ENCODE data around the gene FAM83F.

FAM83F gene

DNA sequence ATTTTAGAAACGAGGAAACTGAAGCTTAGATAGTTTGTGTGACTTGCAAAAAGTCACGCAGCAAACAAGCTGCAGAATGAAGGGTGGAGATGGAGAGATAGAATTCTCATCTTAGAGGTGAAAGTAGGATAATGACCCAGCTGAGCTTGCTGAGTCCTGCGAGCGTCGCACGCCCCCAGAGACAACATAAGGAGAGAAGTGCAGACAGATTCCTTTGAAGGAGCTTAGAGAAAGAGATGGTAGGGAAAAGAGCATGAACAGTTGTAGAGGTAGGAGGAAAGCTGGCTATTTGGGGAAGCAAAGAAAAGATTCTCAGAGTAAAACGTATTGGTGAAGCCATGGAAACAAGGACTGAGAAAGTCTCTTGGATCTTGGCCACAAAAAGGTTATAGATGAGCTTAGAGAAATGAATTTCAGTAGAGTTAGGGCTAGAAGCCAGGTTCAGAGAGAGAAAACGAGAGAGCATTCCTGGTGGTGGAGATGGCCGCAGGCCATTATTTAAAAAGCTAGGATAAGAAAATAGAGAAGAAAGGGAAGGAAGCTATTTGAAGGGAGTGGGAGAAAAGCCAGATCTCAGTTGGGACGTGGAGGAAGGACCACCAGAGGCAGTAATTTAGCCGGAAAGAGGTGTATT, 44.8 kb downstream of the FAM83F start:
- DNase-seq: no peak

DNA sequence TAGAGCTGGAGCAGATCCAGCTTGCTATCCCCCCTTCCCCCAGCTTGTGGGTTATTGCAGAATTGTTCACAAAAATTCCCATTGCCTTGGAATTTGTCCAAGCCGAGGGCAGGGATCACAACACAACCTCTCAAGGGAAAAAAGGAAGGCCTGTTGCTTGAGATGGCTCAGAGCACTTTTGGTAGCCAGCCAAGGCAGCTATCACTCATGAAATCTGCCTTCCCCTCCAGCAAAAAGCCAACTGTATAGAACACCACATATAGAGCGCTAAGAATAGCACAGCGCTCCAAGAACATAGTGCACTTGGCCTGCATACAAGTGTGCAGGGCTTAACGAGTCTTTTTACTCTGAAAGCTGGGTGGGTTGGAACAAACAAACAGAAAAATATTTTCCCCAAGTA, 46.2 kb downstream of the FAM83F start:
- DNase-seq: peak; percentile 47 to 79

DNA sequence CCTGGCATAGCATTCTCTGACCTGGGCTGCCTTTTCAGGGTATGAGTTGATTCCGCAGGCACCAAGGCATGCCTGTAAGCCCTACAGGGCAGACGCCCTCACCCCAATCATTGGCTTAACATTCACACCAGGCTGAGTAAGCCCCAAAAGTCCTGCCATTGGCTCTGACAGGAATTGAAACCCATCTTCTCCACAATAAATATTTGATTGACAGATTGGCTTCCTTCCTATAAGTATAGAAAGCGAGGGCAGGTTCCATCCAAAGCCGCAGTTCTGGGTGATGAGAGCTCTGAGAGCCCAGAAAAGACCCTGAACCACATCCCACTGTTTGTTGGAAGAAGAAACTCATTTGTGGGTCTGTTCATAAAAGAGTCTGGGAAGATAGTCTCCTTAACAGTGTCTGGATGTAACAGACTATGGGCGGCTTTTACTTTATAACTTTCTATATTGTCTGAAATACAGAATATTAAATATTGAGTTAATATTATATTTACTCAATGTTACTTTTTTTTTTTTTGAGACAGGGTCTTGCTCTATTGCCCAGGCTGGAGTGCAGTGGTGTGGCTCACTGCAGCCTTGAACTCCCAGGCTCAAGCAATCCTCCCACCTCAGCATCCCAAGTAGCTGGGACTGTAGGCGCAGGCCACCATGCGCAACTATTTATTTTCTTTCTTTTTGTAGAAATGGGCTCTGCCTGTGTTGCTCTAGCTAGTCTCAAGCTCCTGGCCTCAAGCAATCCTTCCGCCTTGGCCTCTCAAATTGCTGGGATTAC, 46.8 kb downstream of the FAM83F start:
- DNase-seq: no peak

DNA sequence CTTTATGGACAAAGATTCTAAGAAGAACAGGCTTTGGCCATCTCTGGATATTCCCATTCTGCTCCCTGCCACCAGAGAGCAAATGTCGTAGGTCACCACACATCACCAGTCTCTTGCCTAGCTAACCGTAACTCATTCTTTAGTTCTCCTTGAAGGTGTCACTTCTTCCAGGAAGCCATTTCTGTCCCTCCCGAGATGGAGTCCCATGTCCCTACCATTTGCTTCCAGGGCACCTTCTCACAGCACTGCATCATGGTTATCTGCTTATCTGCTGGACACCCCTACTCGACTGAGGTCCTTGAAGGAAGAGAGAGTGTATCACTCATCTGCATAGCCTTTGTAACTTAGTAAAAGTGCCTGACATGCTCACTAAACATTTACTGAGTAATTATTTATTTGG, 47.6 kb downstream of the FAM83F start:
- DNase-seq: no peak

DNA sequence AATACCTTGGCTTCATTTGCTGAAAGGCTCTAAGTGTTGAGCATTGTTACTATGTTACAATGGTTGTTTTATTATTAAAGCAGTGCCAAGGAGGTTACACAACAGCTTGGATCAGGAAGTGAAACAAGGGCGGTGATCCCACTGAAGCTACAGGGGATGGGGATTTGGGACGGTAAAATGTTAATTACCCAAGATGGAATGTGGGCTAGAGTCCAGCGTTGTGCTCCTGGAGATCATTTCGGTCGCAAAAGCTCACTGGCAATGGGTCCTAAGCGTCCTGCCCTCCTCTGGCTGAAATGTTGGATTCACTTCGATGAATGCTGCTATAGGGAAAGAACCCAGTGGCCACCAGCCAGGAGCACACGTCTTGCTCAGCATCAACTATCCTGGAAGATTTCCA, 48.3 kb downstream of the FAM83F start:
- DNase-seq: peak; percentile 56 to 85

DNA sequence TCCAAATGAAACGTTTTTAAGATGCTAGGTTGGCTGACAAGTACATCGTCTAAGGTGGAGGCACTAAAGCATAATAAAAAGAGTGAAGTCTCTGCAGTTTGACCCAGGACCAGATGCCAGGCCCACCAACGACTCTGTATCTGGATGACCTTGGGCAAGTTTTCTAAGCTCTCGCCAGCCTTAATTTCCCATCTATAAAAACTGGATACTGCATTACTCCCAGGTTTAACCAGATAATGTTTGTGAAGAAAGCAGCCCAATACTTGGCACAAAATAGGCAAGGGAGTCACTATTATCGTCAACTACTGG, 49.0 kb downstream of the FAM83F start:
- DNase-seq: no peak

DNA sequence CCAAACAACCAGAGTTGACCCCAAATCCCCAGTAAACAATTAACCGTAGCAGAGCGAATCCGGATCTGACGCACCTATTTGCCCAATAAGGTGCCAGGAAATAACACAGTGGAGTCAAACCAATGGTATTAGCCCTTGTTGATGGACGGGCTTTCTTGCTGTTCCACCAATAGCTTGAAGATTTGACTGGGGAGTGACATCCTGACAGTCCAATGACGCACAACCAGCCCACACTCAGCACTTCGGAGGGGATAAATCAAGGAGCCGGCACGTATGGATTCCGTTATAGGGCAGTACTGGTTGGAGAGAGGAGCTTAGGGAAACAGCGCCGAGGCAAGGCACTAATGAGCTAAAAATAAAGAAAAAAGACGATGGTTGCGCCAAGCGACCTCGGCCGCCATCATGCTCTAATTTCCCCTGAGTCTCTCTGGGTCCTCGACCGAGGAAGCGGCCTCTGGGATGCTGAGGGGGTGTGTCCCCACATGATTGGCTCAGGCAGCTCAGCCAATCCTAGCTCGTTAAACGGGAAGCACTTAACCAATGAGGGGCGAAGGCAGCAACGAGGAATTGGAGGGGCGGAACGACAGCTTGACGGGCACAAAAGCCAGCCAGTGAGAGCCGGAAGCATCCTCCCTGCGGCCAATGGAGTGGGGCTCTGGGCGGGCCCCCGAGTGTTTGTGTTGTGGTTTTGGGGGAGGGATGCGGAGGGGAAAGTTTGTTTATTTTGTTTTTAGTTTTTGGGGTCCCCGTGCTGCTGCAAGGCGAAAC, 49.5 kb downstream of the FAM83F start:
- peak; percentile 97 to 98 for DNase-seq

DNA sequence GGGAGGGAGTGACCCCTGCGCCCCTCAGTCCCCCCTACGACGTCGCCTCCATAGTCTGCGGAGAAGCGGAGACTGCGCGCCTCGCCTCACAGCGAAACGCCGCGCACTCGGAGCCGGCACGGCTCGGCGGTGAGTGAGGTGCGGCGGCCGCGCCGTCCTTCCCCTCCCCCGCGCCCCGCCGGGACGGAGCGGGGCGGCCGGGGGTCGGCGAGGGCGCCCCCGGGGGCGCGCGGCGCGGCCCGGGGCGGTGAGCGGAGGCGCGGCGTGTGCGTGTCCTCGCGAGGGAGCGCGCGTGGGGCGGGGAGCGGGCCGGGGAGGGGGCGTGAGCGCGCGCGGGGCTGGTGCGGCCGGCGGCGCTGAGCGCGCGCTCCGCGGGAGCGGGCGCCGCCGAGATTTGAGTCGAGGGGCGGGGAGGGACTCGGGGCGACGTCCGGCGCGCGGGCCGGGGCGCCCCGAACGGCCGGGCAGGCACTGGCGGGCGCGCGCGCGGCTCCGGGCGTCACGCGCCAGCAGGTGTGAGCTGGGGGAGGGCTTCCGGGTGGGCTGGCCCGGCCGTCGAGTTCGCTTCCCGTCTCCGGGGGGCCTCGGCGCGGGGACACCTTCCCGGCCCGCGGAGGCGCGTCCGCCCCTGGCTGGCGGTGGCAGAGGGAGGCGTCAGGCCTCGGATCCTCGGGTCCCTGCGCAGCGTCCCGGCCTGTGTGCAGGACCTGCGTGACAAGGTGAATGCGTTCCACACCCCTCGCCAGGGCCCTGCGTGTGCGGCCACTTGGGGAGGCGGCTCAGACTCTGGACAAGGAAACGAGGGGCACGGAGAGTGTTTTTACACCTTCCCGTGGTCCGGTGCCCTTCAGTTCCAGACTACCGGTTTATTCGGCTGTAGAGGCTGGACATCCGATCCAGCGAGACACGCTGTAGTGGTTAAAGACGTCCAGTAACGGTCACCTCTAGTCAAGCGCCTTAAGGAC, 50.4 kb downstream of the FAM83F start:
- DNase-seq: no peak

DNA sequence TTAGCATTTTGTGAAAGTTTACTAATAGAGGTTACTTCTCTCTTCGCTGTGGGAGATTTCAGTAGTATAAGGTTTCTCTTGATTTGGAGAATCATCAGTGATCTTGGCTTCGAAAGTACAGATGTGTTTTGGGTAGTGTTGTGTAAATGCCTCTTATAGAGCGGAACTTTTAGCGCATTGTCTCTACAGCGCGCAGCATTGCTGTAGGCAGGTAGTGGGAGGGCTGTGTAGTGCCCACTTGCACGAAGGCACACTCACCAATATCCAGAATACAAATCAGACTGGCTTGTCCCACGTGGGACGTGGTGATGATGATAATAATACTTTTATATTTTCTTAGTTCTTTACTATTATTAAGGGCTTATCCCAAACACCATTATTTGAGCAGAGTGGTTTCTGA, 51.4 kb downstream of the FAM83F start:
- no peak for DNase-seq

DNA sequence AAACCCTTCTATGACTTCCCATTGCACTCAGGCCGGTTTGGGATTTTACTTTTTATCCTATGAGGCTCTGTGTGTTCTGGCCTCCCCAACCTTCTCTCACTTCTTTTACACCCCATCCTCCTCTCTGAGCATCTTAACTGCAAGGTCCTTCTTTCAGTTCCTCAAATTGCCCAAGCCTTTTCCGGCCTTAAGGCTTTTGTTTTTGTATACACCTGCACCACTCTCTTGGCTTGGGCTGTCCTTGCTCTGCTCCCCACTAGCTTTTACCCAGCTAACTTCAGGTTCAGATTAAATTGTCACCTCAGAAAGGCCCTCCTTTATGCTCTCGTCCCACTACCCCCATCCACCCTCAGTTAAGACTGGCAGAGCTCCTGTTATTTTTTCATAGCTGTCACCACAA, 55.5 kb downstream of the FAM83F start:
- no peak for DNase-seq

DNA sequence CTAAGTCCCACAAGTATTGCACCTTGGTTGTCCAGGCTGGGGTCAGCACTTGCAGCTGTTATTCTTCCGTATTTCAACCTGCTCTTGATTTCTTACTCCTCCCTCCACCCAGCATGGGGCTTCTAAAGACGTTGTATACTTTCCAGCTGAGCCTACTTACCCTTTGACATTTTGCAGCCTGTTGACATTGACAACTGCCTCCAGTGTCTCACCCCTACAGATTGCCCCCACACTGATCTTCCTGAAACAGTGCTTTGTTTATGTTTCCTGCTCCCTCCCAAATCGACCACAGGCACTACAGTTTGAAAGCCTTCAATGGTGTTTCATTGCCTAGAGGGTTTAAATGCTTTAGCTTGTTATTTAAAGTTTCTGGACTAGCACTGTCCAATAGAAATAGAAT, 56.6 kb downstream of the FAM83F start:
- no peak for DNase-seq

DNA sequence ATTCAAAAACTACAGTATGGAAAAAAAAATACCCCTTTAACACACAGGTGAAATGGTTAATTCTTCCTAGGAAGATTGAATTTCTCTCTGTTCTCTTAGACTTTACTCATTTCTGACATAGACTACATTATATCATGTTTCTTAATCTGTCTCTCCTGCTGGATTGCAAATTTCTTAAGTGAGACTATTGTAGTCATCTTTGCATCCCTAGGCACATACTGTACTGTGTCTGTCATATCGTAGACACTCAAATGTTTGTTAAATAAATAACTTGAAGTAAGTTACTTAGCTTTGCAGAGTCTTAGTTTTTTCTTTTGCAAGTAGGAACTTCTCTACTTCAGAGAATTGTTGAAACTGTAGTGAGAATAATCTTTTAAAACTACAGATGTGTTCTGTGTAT, 58.7 kb downstream of the FAM83F start:
- no peak for DNase-seq

DNA sequence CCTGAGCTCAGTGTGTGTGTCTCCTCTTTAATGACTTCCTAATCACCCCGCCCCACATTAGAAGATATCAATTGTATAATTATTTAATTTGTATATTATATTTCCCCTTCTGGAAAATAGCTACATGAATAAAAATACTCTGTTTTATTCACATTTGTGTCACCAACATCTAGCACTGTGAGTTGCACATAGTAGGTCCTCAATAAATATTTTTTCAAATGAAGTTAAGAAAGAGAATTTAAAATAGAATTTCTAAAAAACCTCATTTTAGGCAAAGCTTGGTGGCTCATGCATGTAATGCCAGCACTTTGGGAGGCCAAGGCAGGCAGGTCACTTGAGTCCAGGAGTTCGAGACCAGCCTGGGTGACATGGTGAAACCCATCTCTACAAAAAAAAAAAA, 59.7 kb downstream of the FAM83F start:
- no peak for DNase-seq

DNA sequence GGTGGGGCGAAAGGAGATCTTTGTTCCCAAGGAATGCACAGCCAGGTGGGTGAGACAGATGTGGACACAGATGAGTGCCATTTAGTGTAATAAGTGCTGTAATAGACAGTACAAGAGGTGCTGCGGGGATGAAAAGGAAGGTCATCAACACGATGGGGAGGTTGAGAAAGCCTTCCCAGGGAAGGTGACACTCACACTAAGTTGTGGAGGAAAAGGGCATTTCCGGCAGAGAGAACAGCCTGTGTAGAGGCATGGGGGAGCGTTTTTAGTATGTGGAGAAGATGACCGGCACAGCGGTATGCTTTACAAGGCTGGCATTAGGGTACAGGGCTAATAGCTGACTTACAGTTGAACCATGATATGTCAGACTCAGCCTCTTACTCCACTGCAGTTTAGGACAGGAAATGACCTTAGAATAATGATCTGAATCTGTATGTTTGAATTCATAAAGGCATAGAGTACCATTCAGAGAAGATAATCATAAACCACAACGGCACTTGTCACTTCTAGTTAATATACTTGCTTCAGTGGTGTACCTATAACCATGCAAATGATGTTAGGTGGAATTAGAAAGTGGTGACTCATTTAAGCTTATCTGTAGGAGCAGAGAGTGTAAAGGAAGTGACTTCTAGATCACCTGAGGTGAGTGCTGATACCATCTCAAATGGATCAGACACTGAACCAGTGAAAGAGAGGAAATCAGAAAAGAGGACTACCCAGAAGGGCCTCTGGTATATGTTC, 60.6 kb downstream of the FAM83F start:
- no peak for DNase-seq

DNA sequence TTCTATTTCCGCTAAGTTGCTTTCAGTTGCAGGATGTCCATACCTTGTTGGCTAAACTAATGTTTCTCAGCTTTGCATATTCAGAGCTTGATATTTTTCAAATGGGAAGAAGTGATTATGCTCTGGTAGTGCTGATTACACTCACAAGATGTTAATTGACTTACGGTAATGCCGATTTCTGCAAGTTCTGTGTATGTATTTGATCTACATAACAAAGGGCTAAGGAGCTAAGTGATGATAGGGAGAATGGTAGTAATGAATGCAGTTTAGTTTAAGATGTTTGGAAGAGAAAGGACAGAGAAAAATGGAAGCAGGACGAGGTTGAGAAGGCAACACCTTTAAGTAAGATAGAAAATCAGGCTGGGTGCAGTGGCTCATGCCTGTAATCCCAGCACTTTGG, 61.4 kb downstream of the FAM83F start:
- no peak for DNase-seq

DNA sequence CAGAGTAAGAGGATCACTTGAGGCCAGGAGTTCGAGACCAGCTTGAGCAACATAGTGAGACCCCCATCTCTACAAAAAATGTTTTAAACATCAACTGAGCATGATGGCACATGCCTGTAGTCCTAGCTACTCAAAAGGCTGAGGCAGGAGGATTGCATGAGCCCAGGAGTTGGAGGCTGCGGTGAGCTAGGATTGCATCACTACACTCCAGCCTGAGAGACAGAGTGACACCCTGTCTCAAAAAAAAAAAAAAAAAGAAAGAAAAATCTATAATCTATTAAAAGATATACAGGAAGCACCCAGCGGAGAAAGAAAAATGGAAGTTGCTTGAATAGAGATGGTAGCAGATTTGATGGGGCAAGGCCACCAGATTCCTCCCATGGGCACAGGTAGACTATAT, 61.8 kb downstream of the FAM83F start:
- no peak for DNase-seq

DNA sequence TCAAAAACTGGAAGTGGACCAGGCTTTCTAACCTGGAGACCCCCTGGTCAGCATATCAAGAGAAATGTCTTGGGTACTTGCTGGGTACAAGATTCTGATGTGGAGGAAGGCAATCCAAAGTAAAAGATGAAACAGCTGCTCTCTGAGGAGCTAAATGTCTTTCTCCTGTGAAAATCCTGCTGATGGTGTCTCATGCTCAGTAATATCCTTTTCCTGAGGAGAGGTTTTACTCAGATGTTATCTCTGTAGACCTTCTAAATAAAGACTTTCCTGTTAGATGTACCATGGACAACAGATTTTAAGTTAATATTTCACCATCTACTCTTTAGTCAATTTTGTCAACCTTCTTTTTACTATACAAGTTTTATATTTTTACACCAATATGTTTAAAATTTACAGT, 62.9 kb downstream of the FAM83F start:
- no peak for DNase-seq

DNA sequence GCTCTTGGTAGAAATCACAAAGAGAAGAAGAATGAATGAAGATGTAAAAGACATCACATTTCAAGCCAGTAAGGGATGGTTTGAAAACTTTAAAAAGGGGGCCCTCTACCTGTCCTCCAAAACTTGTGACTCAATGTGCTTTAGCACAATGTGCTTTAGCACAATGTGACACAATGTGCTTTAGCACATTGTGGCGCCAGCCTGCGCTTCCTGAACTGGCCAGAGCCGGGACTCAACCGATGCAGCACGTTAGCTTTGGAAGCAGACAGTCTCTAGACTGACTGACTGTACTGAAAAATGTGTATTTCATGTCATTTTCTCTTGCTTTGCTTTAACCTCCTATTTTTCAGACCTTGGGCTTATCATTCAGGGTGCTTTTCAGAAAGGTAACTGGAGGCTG, 63.5 kb downstream of the FAM83F start:
- no peak for DNase-seq

DNA sequence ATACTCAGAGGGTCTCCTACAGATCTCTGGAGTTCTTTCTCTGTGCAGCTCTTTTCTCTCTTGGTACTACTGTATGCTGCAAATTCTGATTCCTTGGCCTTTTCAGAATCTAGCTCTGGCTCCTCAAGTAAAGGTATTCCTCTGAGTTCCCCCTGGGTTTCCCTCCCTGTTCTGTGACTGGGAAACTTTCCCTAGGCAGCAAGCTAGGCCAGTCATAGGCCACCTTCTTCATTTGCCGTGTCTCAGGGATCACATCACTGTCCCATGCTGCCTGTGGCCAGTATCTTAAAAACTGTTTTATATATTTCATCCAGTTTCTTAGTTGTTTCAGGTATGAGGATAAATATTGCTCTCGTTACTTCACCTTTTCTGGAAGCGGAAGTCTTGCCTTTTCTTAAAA, 71.2 kb downstream of the FAM83F start:
- no peak for DNase-seq

DNA sequence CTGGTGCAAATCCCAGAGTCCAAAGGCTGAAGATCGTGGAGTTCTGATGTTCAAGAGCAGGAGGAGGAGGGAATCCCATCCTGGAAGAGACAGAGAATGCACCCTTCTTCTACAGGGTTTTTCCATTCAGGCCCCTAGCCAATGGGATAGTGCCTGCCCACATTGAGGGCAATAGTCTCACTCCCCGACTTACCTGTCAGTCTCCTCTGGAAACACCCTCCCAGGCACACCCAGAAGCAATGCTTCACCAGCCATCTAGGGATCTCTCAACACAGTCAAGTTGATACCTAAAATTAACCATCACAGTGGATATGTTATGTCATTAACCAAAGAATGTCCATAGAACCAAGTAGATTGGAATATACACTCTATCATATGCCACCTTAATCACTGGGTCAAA, 72.9 kb downstream of the FAM83F start:
- DNase-seq: no peak

DNA sequence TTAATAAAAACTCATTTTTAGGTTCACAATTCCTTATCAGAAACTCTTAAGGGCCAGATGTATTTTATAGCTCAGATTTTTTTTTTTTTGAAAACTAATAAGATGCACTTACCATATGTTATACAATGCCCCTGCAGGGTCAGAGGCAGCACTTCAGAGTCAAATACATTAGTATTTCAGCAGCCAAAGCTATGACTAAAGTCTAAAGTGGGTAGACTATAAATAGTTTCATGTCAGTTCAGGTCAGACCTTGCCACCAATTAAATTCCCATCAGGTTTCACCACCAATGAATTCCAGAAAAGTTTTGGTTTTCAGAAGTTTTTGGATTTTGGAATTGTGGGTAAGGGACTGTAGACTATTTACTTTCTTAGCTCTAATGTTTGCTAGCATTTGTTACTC, 75.9 kb downstream of the FAM83F start:
- DNase-seq: no peak

DNA sequence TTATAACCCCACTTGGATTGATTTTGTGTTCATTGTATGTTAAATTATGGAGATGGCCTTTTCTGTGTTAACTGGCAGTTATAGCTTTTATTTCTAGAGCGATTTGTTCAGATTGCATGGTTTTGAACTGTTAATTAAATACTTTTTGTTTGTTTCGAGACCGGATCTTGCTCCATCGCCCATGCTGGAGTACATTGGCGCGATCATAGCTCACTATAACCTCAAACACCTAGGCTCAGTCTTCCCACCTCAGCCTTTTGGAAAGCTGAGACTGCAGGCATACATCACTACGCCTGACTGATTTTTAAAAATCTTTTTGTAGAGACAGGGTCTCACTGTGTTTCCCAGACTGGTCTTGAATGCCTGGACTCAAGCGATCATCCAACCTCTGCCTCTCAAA, 77.0 kb downstream of the FAM83F start:
- no peak for DNase-seq

Measured in NCI-H446 (cell line).